ENCODE results near the gene AGBL4.

AGBL4 gene

DNA sequence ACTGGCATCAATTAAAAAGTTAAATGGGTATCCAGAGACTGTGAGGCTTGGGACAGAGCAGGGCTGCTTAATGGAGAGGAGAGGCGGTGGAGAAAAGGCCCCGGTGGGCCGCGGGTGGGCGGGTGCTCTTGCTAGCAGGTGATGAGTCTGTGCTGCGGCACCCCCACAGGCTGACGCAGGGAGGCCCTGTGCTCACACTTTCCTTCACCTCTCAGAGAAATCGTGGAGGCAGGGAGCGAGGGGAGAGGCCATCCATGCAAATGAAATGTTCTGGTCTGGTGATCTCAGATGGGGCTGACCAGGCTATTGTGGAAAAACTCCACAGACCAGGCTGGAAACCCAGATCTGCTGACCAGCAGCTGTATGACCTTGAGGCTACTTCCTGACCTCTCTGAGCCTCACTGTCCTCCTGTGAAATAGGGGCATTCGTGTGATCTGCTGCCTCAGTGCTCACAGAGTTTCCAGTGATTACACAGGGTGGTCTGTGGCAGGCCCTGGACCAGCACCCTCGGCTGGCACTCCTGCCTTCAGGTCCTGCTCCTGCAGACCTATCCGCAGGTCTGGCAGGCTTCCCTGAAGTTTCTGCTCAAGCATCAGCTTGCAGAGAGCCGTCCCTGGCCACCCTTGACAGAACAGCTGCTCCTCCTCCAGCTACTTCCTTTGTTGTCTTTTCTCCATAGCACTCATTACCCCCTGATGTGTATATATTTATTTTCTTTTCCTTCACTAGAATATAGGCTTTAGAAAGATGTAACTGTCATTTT is 1336.3 kb downstream of the AGBL4 start:
- no peaks in the 10 kb centered on the region for H3K36me3 ChIP-seq (ENCODE audit: insufficient read depth, low read length)
- no peaks in the 10 kb centered on the region for H3K27me3 ChIP-seq (ENCODE audit: control insufficient read depth in 1 of 2, insufficient read depth in 2 of 2, low read length in 2 of 2)
- no peak overlapping the region for H3K27ac ChIP-seq (ENCODE audit: low read depth, low read length)
- no peaks in the 10 kb centered on the region for H3K9me3 ChIP-seq (ENCODE audit: low read length)
- no peaks in the 10 kb centered on the region for H3K4me1 ChIP-seq (ENCODE audit: insufficient read depth, low read length)
- H3K4me3 ChIP-seq (ENCODE audit: low read depth in 1 of 2, low read length in 2 of 2) = no peak overlapping the region
- no peak overlapping the region for H3K9ac ChIP-seq (ENCODE audit: low read length)

DNA sequence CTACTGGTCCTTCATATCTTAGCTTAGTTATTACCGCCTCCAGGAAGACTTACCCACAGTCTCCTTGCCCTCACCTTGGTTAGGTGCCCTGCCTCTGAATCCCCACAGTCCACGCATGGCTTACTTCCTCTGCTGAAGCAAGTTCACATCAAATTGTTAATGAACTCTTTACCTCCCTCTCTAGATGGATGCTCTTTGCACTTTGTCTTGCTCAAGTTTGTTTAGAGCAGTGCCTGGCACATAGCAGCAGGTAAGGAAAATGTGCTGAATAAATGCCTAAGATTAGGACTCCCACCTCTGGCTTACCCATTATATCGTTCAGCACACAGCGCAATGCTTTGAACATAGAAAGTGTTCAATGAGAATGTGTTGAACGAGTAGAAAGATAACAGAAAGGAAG is 1337.6 kb downstream of the AGBL4 start:
- no peaks in the 10 kb centered on the region for H3K36me3 ChIP-seq (ENCODE audit: insufficient read depth, low read length)
- H3K9me3 ChIP-seq (ENCODE audit: low read length) = no peaks in the 10 kb centered on the region
- H3K4me3 ChIP-seq (ENCODE audit: low read depth in 1 of 2, low read length in 2 of 2) = no peak overlapping the region
- no peaks in the 10 kb centered on the region for H3K27me3 ChIP-seq (ENCODE audit: control insufficient read depth in 1 of 2, insufficient read depth in 2 of 2, low read length in 2 of 2)
- H3K9ac ChIP-seq (ENCODE audit: low read length) = no peak overlapping the region
- no peaks in the 10 kb centered on the region for H3K4me1 ChIP-seq (ENCODE audit: insufficient read depth, low read length)
- no peak overlapping the region for H3K27ac ChIP-seq (ENCODE audit: low read depth, low read length)

DNA sequence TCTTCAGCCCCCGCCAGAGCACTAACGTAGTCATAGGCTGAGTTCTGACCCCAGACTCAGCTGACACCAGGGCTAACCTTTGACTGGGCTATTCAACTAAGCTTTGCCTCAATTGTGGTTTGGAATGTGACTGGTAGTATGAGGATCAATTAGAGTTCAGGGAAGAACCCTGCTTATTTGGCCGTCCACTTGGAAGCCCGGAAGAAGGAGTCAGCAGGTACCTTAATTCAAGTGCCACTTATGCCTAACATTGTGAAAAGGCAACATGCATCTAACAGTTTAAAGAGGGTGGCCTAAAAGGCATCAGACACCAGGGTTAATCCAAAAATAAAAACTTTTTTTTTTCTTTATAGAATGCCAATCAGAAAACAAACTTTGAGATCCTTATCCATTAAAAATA is 1339.4 kb downstream of the AGBL4 start:
- H3K27ac ChIP-seq (ENCODE audit: low read depth, low read length) = no peak overlapping the region
- no peaks in the 10 kb centered on the region for H3K36me3 ChIP-seq (ENCODE audit: insufficient read depth, low read length)
- H3K4me1 ChIP-seq (ENCODE audit: insufficient read depth, low read length) = no peaks in the 10 kb centered on the region
- H3K9ac ChIP-seq (ENCODE audit: low read length) = no peak overlapping the region
- no peaks in the 10 kb centered on the region for H3K9me3 ChIP-seq (ENCODE audit: low read length)
- no peak overlapping the region for H3K4me3 ChIP-seq (ENCODE audit: low read depth in 1 of 2, low read length in 2 of 2)
- no peaks in the 10 kb centered on the region for H3K27me3 ChIP-seq (ENCODE audit: control insufficient read depth in 1 of 2, insufficient read depth in 2 of 2, low read length in 2 of 2)

DNA sequence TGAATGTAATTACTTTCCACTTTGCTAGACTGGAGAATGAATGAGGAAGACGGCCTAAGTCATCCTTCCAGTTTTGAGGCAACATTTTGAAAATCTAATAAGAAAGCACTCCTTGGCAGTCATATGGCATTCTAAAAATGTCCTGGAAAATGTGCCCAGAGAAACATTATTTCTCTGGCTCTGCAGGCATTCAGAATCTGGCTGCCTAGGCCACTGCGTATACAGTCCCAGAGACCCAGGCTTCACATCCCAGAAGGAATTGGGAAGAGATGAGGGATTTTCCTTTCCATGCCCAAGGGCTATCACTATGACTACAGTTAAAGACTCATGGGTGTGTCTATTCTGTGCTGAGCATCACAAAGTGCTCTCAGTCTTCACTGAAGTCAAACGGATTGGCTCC is 1339.9 kb downstream of the AGBL4 start:
- H3K9ac ChIP-seq (ENCODE audit: low read length) = no peak overlapping the region
- H3K4me1 ChIP-seq (ENCODE audit: insufficient read depth, low read length) = no peaks in the 10 kb centered on the region
- no peaks in the 10 kb centered on the region for H3K27me3 ChIP-seq (ENCODE audit: control insufficient read depth in 1 of 2, insufficient read depth in 2 of 2, low read length in 2 of 2)
- H3K4me3 ChIP-seq (ENCODE audit: low read depth in 1 of 2, low read length in 2 of 2) = no peak overlapping the region
- H3K27ac ChIP-seq (ENCODE audit: low read depth, low read length) = no peak overlapping the region
- H3K36me3 ChIP-seq (ENCODE audit: insufficient read depth, low read length) = no peaks in the 10 kb centered on the region
- H3K9me3 ChIP-seq (ENCODE audit: low read length) = no peaks in the 10 kb centered on the region

DNA sequence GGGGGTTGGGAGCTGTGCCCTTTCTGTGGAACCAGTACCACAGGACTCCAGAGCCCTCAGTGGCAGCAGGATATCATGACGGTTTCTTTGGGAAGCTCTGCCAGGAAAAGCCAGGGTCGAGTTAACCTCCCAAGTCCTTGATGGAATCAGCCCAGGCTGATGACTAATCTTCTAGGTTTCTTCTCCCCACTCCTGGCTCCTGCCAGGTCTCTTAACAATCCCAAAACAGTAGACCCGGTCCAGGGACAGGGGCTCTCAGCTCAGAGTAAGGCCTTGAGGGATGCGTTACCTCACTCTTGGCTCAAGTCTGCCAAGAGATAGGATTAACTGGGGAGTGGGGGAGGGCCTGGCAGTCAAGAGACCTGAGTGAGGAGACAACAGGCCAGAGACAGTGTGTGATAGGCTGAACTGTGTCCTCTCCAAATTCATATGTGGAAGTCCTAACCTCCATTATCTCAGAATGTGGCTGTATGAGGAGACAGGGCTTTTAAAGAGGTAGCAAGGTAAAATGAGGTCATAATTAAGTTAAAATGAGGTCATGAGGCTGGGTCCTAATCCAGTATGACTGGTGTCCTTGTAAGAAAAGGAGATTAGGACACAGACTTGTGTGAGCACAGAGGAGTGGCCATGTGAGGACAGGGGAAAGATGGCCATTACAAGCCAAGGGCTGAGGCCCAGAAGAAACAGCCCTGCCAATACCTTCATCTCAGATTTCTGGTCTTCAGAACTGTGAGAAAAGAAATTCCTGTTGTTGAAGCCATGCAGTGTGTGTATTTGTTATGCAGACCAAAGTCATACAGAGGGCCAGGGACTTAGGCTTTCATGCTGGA is 1342.1 kb downstream of the AGBL4 start:
- Histone ChIP-seq H3K36me3 (ENCODE audit: insufficient read depth, low read length) (no peaks in the 10 kb centered on the region), H3K4me3 (ENCODE audit: low read depth in 1 of 2, low read length in 2 of 2) (no peak overlapping the region), H3K4me1 (ENCODE audit: insufficient read depth, low read length) (no peaks in the 10 kb centered on the region), H3K9me3 (ENCODE audit: low read length) (no peaks in the 10 kb centered on the region), H3K27me3 (ENCODE audit: control insufficient read depth in 1 of 2, insufficient read depth in 2 of 2, low read length in 2 of 2) (no peaks in the 10 kb centered on the region), H3K27ac (ENCODE audit: low read depth, low read length) (no peak overlapping the region), H3K9ac (ENCODE audit: low read length) (no peak overlapping the region)

DNA sequence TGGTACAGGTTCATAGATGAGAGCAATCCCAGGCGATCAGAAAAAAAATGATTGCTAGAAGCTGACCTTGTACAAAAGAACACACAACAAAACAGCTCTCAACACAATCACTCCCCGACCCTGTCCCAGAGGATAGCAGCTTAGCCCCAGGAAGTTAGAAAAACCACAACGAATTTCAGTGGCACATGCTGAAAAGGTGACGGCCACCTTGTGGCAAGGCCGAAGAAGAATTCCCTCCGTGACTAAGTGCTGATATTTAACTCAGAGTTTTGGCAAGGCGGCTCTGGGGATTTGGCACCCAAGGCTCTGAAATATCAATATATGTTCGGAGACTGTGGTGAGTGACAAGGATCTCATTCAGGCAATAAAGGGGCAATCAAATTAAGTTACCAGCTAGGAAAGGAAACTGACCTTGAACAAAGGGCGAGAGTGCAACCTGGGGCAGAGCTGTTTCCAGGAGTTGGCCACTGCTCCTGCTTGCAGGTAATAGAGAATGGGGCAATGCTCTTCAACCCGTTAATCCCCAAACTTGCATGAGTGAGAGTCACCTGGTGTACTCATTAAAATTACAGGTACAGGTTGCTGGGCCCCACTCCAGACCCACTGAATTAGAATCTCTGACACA is 1343.2 kb downstream of the AGBL4 start:
- Histone ChIP-seq H3K36me3 (ENCODE audit: insufficient read depth, low read length) (no peaks in the 10 kb centered on the region), H3K27ac (ENCODE audit: low read depth, low read length) (no peak overlapping the region), H3K9me3 (ENCODE audit: low read length) (no peaks in the 10 kb centered on the region), H3K27me3 (ENCODE audit: control insufficient read depth in 1 of 2, insufficient read depth in 2 of 2, low read length in 2 of 2) (no peaks in the 10 kb centered on the region), H3K9ac (ENCODE audit: low read length) (no peak overlapping the region), H3K4me1 (ENCODE audit: insufficient read depth, low read length) (no peaks in the 10 kb centered on the region), H3K4me3 (ENCODE audit: low read depth in 1 of 2, low read length in 2 of 2) (no peak overlapping the region)

DNA sequence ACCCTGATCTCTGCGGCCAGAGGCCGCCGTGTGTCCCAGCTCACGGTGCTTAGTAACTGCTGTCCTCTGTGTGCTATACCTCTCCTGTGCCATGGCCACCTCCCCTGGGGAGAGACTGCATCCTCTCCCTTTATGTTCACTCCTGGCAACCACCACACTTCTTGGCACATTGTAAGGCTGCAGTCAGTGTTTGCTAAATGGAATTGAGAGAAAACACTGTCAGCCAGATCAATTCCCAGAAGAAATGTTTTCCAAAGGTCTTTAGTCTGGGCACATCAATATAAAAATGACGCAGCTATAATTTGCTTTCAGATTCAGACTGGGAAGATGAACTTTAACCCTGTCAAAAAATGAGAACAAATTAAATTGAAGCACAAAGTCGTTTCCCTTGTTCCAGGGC is 1343.9 kb downstream of the AGBL4 start:
- Histone ChIP-seq H3K36me3 (ENCODE audit: insufficient read depth, low read length) (no peaks in the 10 kb centered on the region), H3K9me3 (ENCODE audit: low read length) (no peaks in the 10 kb centered on the region), H3K27ac (ENCODE audit: low read depth, low read length) (no peak overlapping the region), H3K4me1 (ENCODE audit: insufficient read depth, low read length) (no peaks in the 10 kb centered on the region), H3K4me3 (ENCODE audit: low read depth in 1 of 2, low read length in 2 of 2) (no peak overlapping the region), H3K27me3 (ENCODE audit: control insufficient read depth in 1 of 2, insufficient read depth in 2 of 2, low read length in 2 of 2) (no peaks in the 10 kb centered on the region), H3K9ac (ENCODE audit: low read length) (no peak overlapping the region)

DNA sequence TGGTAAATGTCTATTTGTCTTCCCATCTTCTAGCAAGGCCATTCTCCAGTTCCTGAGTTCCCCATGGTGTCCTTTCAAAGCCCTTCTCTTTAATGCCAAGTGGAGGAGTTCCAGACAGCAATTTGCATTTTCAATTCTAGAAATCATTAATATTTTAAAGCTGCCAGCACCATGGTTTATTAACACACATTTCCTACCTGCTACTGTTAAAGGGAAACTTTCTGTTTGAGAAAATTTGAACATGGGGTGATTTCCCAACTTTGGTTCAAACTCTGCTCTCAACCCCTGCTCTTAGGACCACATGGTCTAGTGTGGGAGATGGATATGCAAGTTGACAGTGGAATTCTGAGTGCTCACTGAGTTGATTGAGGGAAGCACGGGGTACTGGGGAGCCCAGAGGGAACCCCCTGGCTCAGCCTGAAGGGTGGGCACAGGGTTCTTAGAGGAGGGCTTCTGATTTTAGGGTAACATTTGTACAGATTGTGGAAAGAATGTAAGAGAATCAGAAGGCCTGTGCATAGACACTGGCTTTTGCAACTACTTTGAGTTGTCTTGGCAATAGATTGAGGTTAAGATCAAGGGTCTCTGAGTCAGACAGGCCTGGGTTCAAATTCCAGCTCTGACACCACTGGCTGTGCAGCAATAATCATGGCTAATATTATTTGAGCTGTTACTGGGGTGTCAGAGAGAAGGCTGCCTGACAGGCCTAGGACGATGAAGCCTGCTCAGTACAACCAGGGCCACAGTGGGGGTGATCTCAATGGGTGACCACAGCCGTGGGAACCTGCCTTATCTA is 1344.8 kb downstream of the AGBL4 start:
- H3K36me3 ChIP-seq (ENCODE audit: insufficient read depth, low read length) = no peaks in the 10 kb centered on the region
- H3K27ac ChIP-seq (ENCODE audit: low read depth, low read length) = no peak overlapping the region
- no peaks in the 10 kb centered on the region for H3K27me3 ChIP-seq (ENCODE audit: control insufficient read depth in 1 of 2, insufficient read depth in 2 of 2, low read length in 2 of 2)
- H3K9ac ChIP-seq (ENCODE audit: low read length) = no peak overlapping the region
- no peaks in the 10 kb centered on the region for H3K9me3 ChIP-seq (ENCODE audit: low read length)
- H3K4me1 ChIP-seq (ENCODE audit: insufficient read depth, low read length) = no peaks in the 10 kb centered on the region
- H3K4me3 ChIP-seq (ENCODE audit: low read depth in 1 of 2, low read length in 2 of 2) = no peak overlapping the region

DNA sequence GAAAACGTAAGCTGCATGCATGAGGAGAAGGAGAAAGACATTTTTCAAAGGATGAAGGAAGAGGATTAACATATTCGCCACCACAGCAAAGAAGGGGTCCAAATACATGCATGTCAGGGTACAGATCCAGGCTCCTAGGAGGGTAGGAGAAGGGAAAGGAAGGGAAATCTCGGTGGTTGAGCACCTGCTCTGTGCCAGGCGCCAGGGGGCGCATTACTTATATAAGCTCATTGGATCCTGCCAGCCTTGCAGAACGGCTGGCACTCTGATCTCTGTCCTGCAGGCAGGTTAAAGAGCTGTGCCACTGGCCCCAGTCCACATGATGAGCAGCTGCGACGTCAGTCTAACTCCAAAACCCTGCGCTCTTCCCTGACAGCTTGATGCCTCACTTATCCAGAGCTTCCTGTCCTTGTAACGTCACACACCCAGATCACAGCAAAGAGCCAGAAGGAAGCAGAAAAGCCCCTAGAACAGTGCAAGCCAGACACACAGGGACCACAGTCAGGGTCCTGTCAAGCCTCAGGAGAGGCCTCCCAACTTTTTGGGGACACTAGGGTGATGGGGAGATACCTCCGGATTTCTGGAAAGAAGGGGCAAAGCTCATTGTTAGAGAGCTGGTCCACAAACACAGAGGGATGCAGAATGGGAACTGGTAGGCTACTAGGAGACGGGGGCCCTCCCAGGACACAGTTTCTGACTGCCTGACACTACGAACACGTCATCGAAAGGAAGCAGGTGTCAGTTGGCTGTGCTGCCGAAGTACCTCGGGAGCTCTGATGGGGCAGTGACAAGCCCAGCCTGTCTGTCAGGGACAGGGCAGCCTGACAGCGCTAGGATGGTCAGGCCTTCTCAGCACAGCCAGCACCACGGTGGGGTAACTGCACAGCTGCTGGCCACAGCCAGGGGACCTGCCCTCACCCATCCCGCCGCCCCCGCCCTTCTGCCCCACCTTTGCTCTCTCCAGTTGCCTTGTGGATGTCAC is 1346.2 kb downstream of the AGBL4 start:
- Histone ChIP-seq H3K36me3 (ENCODE audit: insufficient read depth, low read length) (no peaks in the 10 kb centered on the region), H3K9ac (ENCODE audit: low read length) (no peak overlapping the region), H3K9me3 (ENCODE audit: low read length) (no peaks in the 10 kb centered on the region), H3K27me3 (ENCODE audit: control insufficient read depth in 1 of 2, insufficient read depth in 2 of 2, low read length in 2 of 2) (no peaks in the 10 kb centered on the region), H3K4me3 (ENCODE audit: low read depth in 1 of 2, low read length in 2 of 2) (no peak overlapping the region), H3K4me1 (ENCODE audit: insufficient read depth, low read length) (no peaks in the 10 kb centered on the region), H3K27ac (ENCODE audit: low read depth, low read length) (no peak overlapping the region)

DNA sequence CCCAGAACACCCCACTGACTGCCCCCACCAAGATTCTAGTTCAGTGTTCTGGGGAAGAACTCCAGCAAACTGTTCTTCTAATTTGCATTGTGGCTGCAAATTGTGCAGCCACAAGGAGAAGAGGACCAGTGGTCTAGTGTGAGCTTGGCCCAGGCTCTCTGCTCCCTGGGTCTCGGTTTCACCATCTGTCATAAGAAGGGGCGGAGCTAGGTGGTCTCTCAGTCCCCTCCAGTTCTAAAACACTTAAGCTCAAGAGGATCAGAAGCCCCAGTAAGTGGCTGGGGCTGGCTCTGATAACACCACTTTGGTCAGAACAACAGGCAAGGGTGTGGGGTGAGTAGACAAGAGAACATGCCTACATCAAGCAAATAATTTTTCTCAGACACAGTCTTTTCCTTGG is 1346.9 kb downstream of the AGBL4 start:
- no peak overlapping the region for H3K9ac ChIP-seq (ENCODE audit: low read length)
- no peak overlapping the region for H3K27ac ChIP-seq (ENCODE audit: low read depth, low read length)
- H3K4me3 ChIP-seq (ENCODE audit: low read depth in 1 of 2, low read length in 2 of 2) = no peak overlapping the region
- no peaks in the 10 kb centered on the region for H3K4me1 ChIP-seq (ENCODE audit: insufficient read depth, low read length)
- H3K27me3 ChIP-seq (ENCODE audit: control insufficient read depth in 1 of 2, insufficient read depth in 2 of 2, low read length in 2 of 2) = no peaks in the 10 kb centered on the region
- H3K9me3 ChIP-seq (ENCODE audit: low read length) = no peaks in the 10 kb centered on the region
- no peaks in the 10 kb centered on the region for H3K36me3 ChIP-seq (ENCODE audit: insufficient read depth, low read length)
